Keratinocyte (primary cell): Measurements from ENCODE around the gene SHQ1. TPM values are rescaled to one million over a fixed set of nuclear protein-coding genes. Genes with fewer than 3 reads are reported as not detected.

Experiments used
- DNase-seq: peaks from one replicate; pipeline ENCODE4 v3.0.0-alpha.2; 2011; ENCODE audit warnings: low read depth, missing footprints, low spot score
- FAIRE-seq: peaks from 2 replicates; lab custom pipeline; 2011; peaks lifted over from hg19 to GRCh38; lab: Jason Lieb, UNC
- H2AFZ ChIP-seq: 2 replicates; pipeline ENCODE4 v1.6.0; 2012; ENCODE audit warnings: low read length, control low read depth, inconsistent platforms; ENCODE audit not compliant: control insufficient read depth
- H3K27ac ChIP-seq: 2 replicates; pipeline ENCODE4 v1.5.1; 2011; ENCODE audit warnings: low read length; ENCODE audit not compliant: control insufficient read depth, insufficient read depth
- H3K27me3 ChIP-seq: 3 replicates; pipeline ENCODE4 v1.6.0; 2011; ENCODE audit warnings: low read length; ENCODE audit not compliant: control insufficient read depth, insufficient read depth; ENCODE audit errors: extremely low read depth
- H3K36me3 ChIP-seq, 2 experiments: 2 replicates in 1 of 2; 3 replicates in 1 of 2; pipeline ENCODE4 v1.5.1; 2011; ENCODE audit warnings: low read length in 2 of 2, mild to moderate bottlenecking in 1 of 2; ENCODE audit not compliant: control insufficient read depth in 2 of 2, insufficient read depth in 2 of 2; ENCODE audit errors: extremely low read depth in 1 of 2
- H3K4me1 ChIP-seq: 3 replicates; pipeline ENCODE4 v1.5.1; 2011; ENCODE audit warnings: low read length; ENCODE audit not compliant: control insufficient read depth, insufficient read depth; ENCODE audit errors: extremely low read depth
- H3K4me2 ChIP-seq: 3 replicates; pipeline ENCODE4 v1.6.0; 2011; ENCODE audit warnings: low read depth, low read length; ENCODE audit not compliant: control insufficient read depth, insufficient read depth; ENCODE audit errors: extremely low read depth
- H3K4me3 ChIP-seq, 3 experiments: fragments of 200-600 bp in 1 of 3; sonication (generic) in 1 of 3; 2 replicates in 2 of 3; 3 replicates in 1 of 3; pipeline ENCODE4 v1.5.1; 2011 to 2016; ENCODE audit warnings: low read length in 3 of 3, mild to moderate bottlenecking in 3 of 3, control low read depth in 2 of 3, inconsistent platforms in 1 of 3, low read depth in 1 of 3, mixed read lengths in 1 of 3, mixed run types in 1 of 3, moderate library complexity in 1 of 3; ENCODE audit not compliant: control insufficient read depth in 2 of 3, insufficient read depth in 2 of 3; ENCODE audit errors: extremely low read depth in 1 of 3
- H3K79me2 ChIP-seq: 2 replicates; pipeline ENCODE4 v1.6.0; 2012; ENCODE audit warnings: low read length; ENCODE audit not compliant: control insufficient read depth, insufficient read depth
- H3K9ac ChIP-seq: 3 replicates; pipeline ENCODE4 v1.6.0; 2011; ENCODE audit warnings: low read length; ENCODE audit not compliant: control insufficient read depth, insufficient read depth; ENCODE audit errors: extremely low read depth
- H3K9me1 ChIP-seq: 3 replicates; pipeline ENCODE4 v1.6.0; 2011; ENCODE audit warnings: low read length; ENCODE audit not compliant: control insufficient read depth, insufficient read depth; ENCODE audit errors: extremely low read depth
- H3K9me3 ChIP-seq: 2 replicates; pipeline ENCODE4 v1.5.1; 2012; ENCODE audit warnings: low read depth, low read length; ENCODE audit not compliant: control insufficient read depth
- H4K20me1 ChIP-seq: 3 replicates; pipeline ENCODE4 v1.6.0; 2011; ENCODE audit warnings: low read length; ENCODE audit not compliant: control insufficient read depth, insufficient read depth; ENCODE audit errors: extremely low read depth
- CTCF ChIP-seq, 3 experiments: IDR thresholded peaks in 1 of 3; conservative IDR thresholded peaks in 1 of 3; optimal IDR thresholded peaks in 1 of 3; 2 replicates in 2 of 3; 3 replicates in 1 of 3; pipeline versions ENCODE3 to v1.5.1; 2011; ENCODE audit warnings: low read length in 3 of 3, mild to moderate bottlenecking in 3 of 3, moderate library complexity in 2 of 3, control low read depth in 1 of 3, inconsistent platforms in 1 of 3; ENCODE audit not compliant: insufficient read depth in 2 of 3; ENCODE audit errors: extremely low read depth in 1 of 3
- EZH2 ChIP-seq: IDR thresholded peaks from one replicate; pipeline ENCODE4 v1.6.1; 2012; ENCODE audit warnings: inconsistent platforms, mild to moderate bottlenecking, low read length, moderate library complexity
- dilution Hi-C: fragments of 300-500 bp; cut with MboI; formaldehyde crosslinking; loops from one replicate; pipeline ENCODE4 v1.7.0; 2020; ENCODE audit warnings: low sequenced_read_pairs; ENCODE audit not compliant: extremely low pct_ligation_motif_present
- polyA plus RNA-seq, 5 experiments: library from polyadenylated mRNA; depleted of rRNA in 3 of 5; stranded (reverse) in 3 of 5; stranded (forward) in 1 of 5; unstranded in 1 of 5; fragments of >200 nt; gene quantifications; 1 replicate in 1 of 5; 2 replicates in 3 of 5; 3 replicates in 1 of 5; pipeline versions ENCODE4 v1.2.1 to v1.2.3, GENCODE V29; 2011 to 2012; ENCODE audit warnings: missing spikeins in 2 of 5, low read depth in 1 of 5, low replicate concordance in 1 of 5

Gene SHQ1
- polyA plus RNA-seq, 1 donor (not counting 4 experiments of a cell fraction or from before 2014, with no cell fraction given), result 17.7 TPM

GRCh38 chr3:72753495-72753894 lies 94.8 kb downstream of the SHQ1 start:
- Histone ChIP-seq H3K4me1 (peaks cover 7% of the 10 kb centered on the region), H4K20me1 (no peaks in the 10 kb centered on the region), H3K9me3 (no peaks in the 10 kb centered on the region), H3K9ac (no peak overlapping the region), H3K27me3 (no peaks in the 10 kb centered on the region), H3K4me3 (no peak overlapping the region), H3K4me2 (no peak overlapping the region), H3K36me3 (peaks cover 0 to 2% of the 10 kb centered on the region in 2 experiments), H2AFZ (no peak overlapping the region), H3K79me2 (no peaks in the 10 kb centered on the region), H3K9me1 (no peaks in the 10 kb centered on the region), H3K27ac (no peak overlapping the region)
- TF ChIP-seq CTCF (optimal IDR thresholded peaks at IDR 0.05 in 1 of 3, IDR thresholded peaks at IDR 0.05 in 1 of 3, conservative IDR thresholded peaks at IDR 0.05 in 1 of 3; ENCODE audit: extremely low read depth in 1 of 3, insufficient read depth in 2 of 3, low read length in 3 of 3) (no peak), EZH2 (no peak)
- DNase-seq (no peak), FAIRE-seq (no peak)
- dilution Hi-C loops, result no loop called here

GRCh38 chr3:72750405-72750965 lies 97.8 kb downstream of the SHQ1 start:
- H3K27me3 ChIP-seq, result no peaks in the 10 kb centered on the region
- dilution Hi-C loops, result no loop called here
- TF ChIP-seq CTCF (optimal IDR thresholded peaks at IDR 0.05 in 1 of 3, IDR thresholded peaks at IDR 0.05 in 1 of 3, conservative IDR thresholded peaks at IDR 0.05 in 1 of 3; ENCODE audit: extremely low read depth in 1 of 3, insufficient read depth in 2 of 3, low read length in 3 of 3) (no peak), EZH2 (no peak)
- H3K4me3 ChIP-seq, result no peak overlapping the region
- H3K27ac ChIP-seq, result no peak overlapping the region
- no peaks in the 10 kb centered on the region for H3K9me1 ChIP-seq
- peaks cover 0 to 2% of the 10 kb centered on the region in 2 experiments for H3K36me3 ChIP-seq
- peaks cover 7% of the 10 kb centered on the region for H3K4me1 ChIP-seq
- no peak overlapping the region for H3K9ac ChIP-seq
- H4K20me1 ChIP-seq, result no peaks in the 10 kb centered on the region
- H3K79me2 ChIP-seq, result no peaks in the 10 kb centered on the region
- no peak overlapping the region for H2AFZ ChIP-seq
- no peak for FAIRE-seq
- DNase-seq, result no peak
- H3K4me2 ChIP-seq, result no peak overlapping the region
- no peaks in the 10 kb centered on the region for H3K9me3 ChIP-seq
